HG02763 (cell line): ENCODE measurements around the gene KLHL18.
"Not testable (repeated sequence)": the region's sequence is repeated elsewhere in the genome, so short reads cannot be mapped to it uniquely, and the experiment has no call there.

Experiments
- ATAC-seq: cut with Tn5 transposase; IDR thresholded peaks from one replicate; pipeline ENCODE4 v1.9.1; 2021; ENCODE audit warnings: mild to moderate bottlenecking, moderate library complexity; ENCODE audit not compliant: unreplicated experiment

The KLHL18 gene

DNA sequence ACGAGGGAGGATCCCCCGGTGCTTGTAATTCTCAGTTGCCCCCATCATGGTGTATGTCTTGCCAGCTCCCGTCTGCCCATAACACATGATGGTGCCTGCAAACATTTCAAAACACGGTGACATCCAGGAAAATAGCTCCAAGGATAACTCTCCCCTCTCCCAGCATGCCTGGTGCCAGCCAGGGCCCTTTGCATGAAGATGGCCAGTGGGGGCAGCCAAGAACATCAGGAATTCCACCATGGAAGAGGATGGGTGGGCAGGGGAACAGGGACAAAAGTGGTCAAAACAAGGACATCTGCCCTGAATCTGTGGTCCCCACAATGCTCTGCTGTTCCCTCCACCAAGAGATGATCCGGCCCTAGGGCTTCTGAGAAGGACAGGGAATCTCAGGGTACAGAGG is 9.2 kb upstream of the KLHL18 start:
- ATAC-seq: no peak

DNA sequence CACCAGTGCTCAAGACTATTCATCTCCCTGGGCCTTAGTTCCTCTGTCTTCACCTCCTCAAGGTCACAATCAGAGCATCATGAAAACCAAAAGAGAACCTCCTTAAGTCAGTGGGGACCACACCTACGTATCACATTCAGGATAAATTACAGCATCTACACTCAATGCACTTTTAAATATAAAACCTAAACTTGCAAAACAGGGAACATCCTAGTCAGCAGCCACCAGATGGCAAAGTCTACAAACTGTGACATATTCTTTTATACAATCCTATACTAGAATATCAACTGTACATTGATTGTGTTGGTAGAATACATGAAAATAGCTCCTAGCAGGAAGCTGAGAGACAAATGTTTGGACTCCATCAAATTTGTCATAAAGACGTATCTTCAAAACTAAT is 8.1 kb upstream of the KLHL18 start:
- ATAC-seq: no peak

DNA sequence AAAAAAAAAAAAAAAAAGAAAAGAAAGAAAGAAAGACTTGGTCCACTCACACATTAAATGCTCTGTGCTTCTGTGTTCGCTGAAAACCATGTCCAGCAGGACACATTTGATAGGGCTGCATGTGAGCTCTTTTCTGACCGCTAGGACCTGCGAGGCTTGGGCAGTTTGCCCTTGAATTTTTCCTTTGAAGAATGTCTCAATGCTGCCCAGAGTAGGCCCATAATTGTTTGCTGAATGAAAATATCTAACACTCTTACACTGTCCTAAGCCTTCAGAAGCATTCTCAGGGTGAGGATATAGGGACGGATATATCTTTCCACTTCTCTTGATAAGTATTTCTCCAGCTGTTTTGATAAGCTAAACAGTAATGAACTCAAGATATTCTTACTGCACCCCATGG is 6.2 kb upstream of the KLHL18 start:
- no peak for ATAC-seq

- ATAC-seq: no peak
Measured at GRCh38 chr3:47280519-47280918, 2.2 kb upstream of the KLHL18 start.

- ATAC-seq: no peak
Measured at GRCh38 chr3:47283193-47283537, 421 bp downstream of the KLHL18 start.

- no peak for ATAC-seq
Measured at GRCh38 chr3:47283591-47284364, 1.0 kb downstream of the KLHL18 start.

DNA sequence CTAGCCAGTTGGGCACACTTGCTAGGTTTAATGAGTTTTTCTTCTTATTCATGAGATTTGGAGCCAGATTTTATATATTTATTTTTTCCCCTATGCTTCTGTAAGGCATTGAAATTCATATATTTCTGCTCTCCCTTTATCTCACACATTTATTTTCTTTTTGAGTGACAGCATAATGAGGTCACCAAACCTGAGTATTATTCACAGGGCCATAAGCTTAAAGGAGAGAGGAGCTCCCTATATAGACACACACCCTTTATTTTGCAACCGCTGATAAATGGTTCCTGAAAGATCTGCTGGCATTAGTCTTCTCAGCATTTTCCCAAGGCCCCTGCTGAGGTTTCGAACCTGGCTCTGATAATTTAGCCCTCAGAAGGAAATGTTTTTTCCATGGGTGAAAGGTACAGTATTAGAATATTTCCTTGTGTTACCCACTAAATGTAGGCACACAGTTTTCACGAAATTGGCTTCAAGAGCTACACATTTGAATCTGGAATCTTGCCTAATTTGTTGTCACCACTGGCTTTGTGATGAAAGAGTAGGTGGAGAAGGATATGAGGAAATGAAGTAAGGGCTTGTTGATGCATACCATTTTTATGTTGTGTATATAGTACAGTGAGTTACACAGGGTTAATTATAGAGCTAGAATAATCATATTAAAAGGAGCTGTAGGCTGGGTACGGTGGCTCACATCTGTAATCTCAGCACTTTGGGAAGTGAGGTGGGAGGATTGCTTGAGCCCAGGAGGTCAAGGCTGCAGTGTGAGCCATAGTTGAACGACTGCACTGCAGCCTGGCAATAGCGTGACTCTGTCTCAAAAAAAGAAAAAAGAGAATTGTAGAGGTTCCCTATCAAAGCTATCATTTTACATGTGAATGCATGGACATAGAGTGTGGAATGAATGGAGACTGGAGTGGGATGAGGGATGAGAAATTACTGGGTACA is 6.5 kb downstream of the KLHL18 start:
- no peak for ATAC-seq

GRCh38 chr3:47291158-47291753 is 8.5 kb downstream of the KLHL18 start:
- ATAC-seq: no peak

GRCh38 chr3:47291754-47292420 is 9.1 kb downstream of the KLHL18 start:
- ATAC-seq: not testable (repeated sequence)

- no peak for ATAC-seq
Measured at GRCh38 chr3:47293822-47294221, 11.1 kb downstream of the KLHL18 start.

- no peak for ATAC-seq
Measured at GRCh38 chr3:47294392-47294791, 11.6 kb downstream of the KLHL18 start.

GRCh38 chr3:47295322-47295721 is 12.6 kb downstream of the KLHL18 start:
- ATAC-seq: no peak

DNA sequence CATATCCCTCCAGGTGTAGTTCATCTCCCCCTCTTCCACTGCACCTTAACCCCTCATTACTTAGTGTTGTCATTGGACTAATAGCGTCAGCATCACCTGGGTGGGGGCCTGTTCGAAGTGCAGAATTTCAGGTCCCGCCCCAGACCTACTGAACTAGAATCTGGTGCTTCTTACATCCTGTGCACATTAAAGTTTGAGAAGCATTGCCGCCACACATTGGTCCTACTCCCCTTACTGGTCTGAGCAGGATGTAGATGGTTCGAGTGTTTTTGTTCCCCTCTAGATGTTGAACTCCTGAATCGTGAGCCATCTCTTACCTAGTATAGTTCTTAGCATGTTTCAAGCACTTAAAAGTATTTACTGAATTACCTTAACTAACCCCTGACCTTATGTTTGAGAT is 13.2 kb downstream of the KLHL18 start:
- no peak for ATAC-seq

DNA sequence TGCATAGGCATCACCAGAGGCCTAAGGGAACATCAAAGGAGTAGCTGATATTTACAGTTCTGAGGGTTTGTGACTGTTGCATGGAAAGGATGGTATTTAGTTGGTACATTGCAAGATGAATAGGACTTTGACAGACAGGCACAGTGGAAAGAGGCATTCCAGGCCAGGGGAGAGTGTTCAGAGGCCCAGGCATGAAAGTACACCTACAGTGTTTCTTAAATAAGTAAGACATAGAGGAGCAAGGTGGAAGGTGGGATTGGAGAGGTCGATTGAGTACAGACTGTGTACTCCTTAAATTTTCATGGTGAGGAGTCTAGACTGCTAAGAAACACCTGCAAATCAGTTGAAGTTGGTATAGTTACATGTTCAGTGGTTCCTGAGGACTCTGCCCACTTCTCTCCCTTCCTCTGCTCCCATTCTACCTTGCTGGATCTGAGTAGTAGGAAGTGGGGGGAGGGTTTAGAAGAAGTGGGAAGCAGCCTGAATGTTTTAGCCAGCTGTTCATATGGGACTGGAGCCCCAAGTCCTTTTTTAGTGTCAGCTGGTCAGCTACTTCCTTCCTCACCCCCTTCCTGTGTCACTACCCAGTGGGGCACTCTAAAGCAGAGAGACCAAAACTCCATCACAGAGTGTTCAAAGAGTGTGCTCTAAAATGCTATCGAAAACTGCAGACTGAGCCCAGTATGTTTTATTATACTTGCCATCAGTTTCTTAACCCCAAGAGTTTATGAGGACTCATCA is 14.0 kb downstream of the KLHL18 start:
- ATAC-seq: no peak

DNA sequence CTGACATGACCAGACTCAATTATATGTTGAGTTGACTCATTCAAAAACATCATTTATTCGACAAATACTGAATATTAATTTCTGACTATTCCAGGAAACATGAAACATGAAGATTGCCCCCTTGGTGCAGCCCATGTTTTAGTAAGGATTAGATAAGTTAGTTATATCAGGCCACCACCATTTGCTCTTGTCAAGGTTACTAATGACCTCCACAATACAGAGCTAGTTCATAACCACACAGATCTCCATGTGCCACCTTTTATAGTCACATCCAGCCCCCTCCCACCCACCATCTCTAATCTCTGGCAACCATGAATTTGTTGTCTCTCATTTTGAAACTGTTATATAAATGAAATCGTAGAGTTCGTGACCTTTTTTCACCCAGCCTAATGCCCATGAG is 15.7 kb downstream of the KLHL18 start:
- no peak for ATAC-seq

DNA sequence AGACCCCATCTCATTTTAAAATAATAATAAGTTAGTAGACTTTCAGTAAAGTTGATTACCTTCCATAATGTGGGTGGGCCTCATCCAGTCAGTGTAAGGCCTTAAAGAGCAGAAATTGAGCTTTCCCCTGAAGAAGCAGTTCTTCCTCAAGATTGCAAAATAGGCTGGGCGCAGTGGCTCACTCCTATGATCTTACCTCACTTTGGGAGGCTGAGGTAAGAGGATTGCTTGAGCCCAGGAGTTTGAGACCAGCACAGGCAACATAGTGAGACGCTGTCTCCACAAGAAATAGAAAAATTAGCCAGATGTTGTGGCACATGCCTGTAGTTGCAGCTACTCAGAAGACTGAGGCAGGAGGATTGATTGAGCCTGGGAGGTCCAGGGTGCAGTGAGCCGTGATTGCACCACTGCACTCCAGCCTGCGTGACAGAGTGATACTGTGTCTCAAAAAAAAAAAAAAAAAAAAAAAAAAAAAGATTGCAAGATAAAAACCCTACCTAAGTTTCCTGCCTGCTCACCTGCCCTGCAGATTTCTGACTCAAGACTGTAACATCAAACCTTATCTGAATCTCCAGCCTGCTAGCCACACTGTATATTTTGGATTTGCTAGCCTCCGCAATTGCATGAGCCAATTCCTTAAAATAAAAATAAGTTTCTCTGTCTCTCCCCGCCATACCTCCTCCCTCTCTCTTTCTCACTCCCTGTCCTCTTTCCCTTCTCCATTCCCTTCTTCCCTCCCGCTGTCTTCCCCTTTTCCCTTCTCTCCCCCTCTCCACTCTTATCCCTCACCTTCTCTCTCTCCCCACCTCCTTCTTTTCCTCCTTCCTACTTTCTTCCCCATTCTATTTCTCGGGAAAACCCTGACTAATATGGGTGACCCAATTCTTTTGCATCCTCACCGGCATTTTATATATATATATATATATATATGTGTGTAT is 16.9 kb downstream of the KLHL18 start:
- ATAC-seq: no peak

GRCh38 chr3:47301456-47301855 is 18.7 kb downstream of the KLHL18 start:
- ATAC-seq: no peak

GRCh38 chr3:47306022-47306421 is 23.3 kb downstream of the KLHL18 start:
- no peak for ATAC-seq

- ATAC-seq: not testable (repeated sequence)
Measured at GRCh38 chr3:47309231-47309630, 26.5 kb downstream of the KLHL18 start.
